Stomach (tissue), 9 donors: Measurements from ENCODE around the gene KLHDC10. TPM values are rescaled to one million over a fixed set of nuclear protein-coding genes. Genes with fewer than 3 reads are reported as not detected.

Experiments used
- DNase-seq, 2 donors: peaks; one replicate each; pipeline versions ENCODE4 v3.0.0 to v3.0.0-alpha.2; 2013 to 2019
- H3K27ac ChIP-seq, 5 donors: fragments of 200-600 bp in 4 of 5; sonication (generic) in 4 of 5; one replicate each; pipeline ENCODE4 v1.5.1; 2013 to 2019; ENCODE audit warnings: mild to moderate bottlenecking in 1 of 5, moderate library complexity in 1 of 5
- H3K27me3 ChIP-seq, 3 donors: fragments of 200-600 bp; sonication (generic); one replicate each; pipeline ENCODE4 v1.5.1; 2017 to 2019; ENCODE audit warnings: mixed run types in 1 of 3
- H3K36me3 ChIP-seq, 4 donors: fragments of 200-600 bp; sonication (generic); 1 replicate in 3 of 4; 2 replicates in 1 of 4; pipeline ENCODE4 v1.5.1; 2016 to 2019
- H3K4me1 ChIP-seq, 4 donors: fragments of 200-600 bp; sonication (generic); one replicate each; pipeline ENCODE4 v1.5.1; 2016 to 2019
- H3K4me3 ChIP-seq, 4 donors: fragments of 200-600 bp; sonication (generic) in 3 of 4; one replicate each; pipeline ENCODE4 v1.5.1; 2016 to 2019; ENCODE audit warnings: mild to moderate bottlenecking in 1 of 4
- H3K9me3 ChIP-seq, 4 donors: fragments of 200-600 bp; sonication (generic); one replicate each; pipeline ENCODE4 v1.5.1; 2016 to 2019
- CTCF ChIP-seq, 7 experiments: fragments of 450-650 bp in 4 of 7; fragments of 200-600 bp in 3 of 7; sonication (generic) in 3 of 7; IDR thresholded peaks; one replicate each; pipeline ENCODE4 v1.5.1; 2016 to 2019; ENCODE audit warnings: antibody characterized with exemption in 7 of 7, control low read depth in 2 of 7, mild to moderate bottlenecking in 1 of 7
- EP300 ChIP-seq: sonication (generic); formaldehyde crosslinking; IDR thresholded peaks from one replicate; pipeline ENCODE4 v1.6.1; 2017; ENCODE audit warnings: antibody characterized with exemption
- POLR2A ChIP-seq, 4 donors: fragments of 450-650 bp; IDR thresholded peaks; one replicate each; pipeline ENCODE4 v1.6.1; 2016; ENCODE audit warnings: antibody characterized with exemption in 4 of 4, control low read depth in 2 of 4, mild to moderate bottlenecking in 1 of 4, moderate library complexity in 1 of 4
- POLR2AphosphoS5 ChIP-seq, 3 donors: sonication (generic); formaldehyde crosslinking; IDR thresholded peaks; one replicate each; pipeline ENCODE4 v1.6.1; 2016; ENCODE audit warnings: antibody characterized with exemption in 3 of 3
- WGBS, 5 donors: extraction: QIAGEN DNeasy Blood & Tissue Kit in 3 of 5; methylation state at CpG; one replicate each; pipeline versions ENCODE4 v1.1.5 to v1.1.7; 2013 to 2018; 5-methylcytosine and 5-hydroxymethylcytosine counted together
- intact Hi-C: fragments of 100-400 bp; cut with DNase I; formaldehyde crosslinking; loops from one replicate; pipeline ENCODE4 v1.15.1; 2023; ENCODE audit warnings: low total_unique reads
- polyA plus RNA-seq, 3 donors: library from polyadenylated mRNA; stranded (reverse); fragments of 200-250 nt; gene quantifications; one replicate each; pipeline ENCODE4 v1.2.3, GENCODE V29; 2013
- total RNA-seq, 5 donors: library from RNA; depleted of rRNA; stranded (reverse); fragments of >200 nt; gene quantifications; one replicate each; pipeline versions ENCODE4 v1.1.0 to v1.2.3, GENCODE V29; 2014 to 2016
- donor health status: healthy with polysubstance abuse.
- donor health status: Bipolar disorder and iron deficiency.
- donor health status: healthy.

Gene KLHDC10
- total and polyA plus RNA-seq, 8 donors, result 5.8 to 49.0 (median 22.5) TPM

DNA sequence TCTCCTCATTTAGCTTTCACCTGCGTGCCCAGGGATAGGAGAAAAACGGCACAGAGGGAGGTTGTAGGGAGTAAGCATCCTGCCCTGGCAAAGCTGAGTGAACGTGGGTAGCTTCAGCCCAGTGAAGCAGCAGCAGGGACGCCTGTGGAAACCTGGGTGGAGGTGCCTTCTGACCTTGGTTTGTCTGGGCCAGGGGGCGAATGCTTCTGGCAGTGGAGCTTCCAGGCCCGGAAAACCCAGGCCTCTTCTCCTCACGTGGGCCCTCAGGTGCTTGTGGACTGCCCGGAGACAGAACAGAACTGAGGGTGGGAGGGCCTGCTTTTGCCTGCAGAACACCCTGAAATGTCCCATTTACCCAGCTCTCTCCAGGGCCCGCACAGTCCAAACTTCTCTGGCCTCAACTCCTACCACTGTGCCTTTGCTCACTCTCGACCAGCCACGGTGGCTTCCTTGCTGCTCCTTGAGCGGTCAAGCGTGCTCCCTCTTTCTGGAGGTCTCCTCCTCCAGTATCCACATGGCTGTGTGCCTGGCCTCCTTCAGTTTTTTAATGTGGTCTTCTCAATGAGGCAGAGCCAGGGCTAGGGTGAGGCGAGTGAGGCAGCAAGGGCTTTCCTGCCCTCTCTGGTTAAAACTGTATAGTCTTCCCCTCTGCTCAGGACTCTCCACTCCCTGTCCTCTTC is 72.5 kb downstream of the KLHDC10 start:
- H3K27me3 ChIP-seq, result no peaks in the 10 kb centered on the region
- TF ChIP-seq POLR2AphosphoS5 (IDR thresholded peaks at IDR 0.05) (no peak), POLR2A (IDR thresholded peaks at IDR 0.05) (no peak), EP300 (no peak), CTCF (IDR thresholded peaks at IDR 0.05) (no peak)
- H3K36me3 ChIP-seq, result peaks cover 0 to 16% (median 13%) of the 10 kb centered on the region in 4 donors
- peak overlapping the region in 1 of 5 donors; percentile 35 for H3K27ac ChIP-seq
- H3K4me1 ChIP-seq, result peaks cover 0 to 30% (median 19%) of the 10 kb centered on the region in 4 donors
- intact Hi-C loops, result no loop called here
- WGBS, 5 donors, result 85 to 88% (median 86%) methylated on average over 10 to 14 of the region's 14 CpGs
- H3K9me3 ChIP-seq, result no peaks in the 10 kb centered on the region
- no peak overlapping the region for H3K4me3 ChIP-seq
- no peak for DNase-seq

GRCh38 chr7:130143334-130143732 is 73.0 kb downstream of the KLHDC10 start:
- WGBS, 5 donors, result 89 to 96% (median 93%) methylated on average over 5 of the region's 5 CpGs
- no peaks in the 10 kb centered on the region for H3K9me3 ChIP-seq
- no peak overlapping the region for H3K4me3 ChIP-seq
- DNase-seq, result no peak
- intact Hi-C loops, result no loop called here
- no peaks in the 10 kb centered on the region for H3K27me3 ChIP-seq
- H3K36me3 ChIP-seq, result peaks cover 0 to 11% (median 9%) of the 10 kb centered on the region in 4 donors
- no peak overlapping the region for H3K27ac ChIP-seq
- peaks cover 0 to 30% (median 19%) of the 10 kb centered on the region in 4 donors for H3K4me1 ChIP-seq
- TF ChIP-seq CTCF (IDR thresholded peaks at IDR 0.05), result no peak
- TF ChIP-seq POLR2A (IDR thresholded peaks at IDR 0.05), result no peak
- TF ChIP-seq POLR2AphosphoS5 (IDR thresholded peaks at IDR 0.05), result no peak
- TF ChIP-seq EP300, result no peak

- Histone ChIP-seq H3K4me3 (no peak overlapping the region), H3K36me3 (peaks cover 0 to 10% (median 9%) of the 10 kb centered on the region in 4 donors), H3K27me3 (no peaks in the 10 kb centered on the region), H3K4me1 (peaks cover 0 to 30% (median 19%) of the 10 kb centered on the region in 4 donors), H3K27ac (no peak overlapping the region), H3K9me3 (no peaks in the 10 kb centered on the region)
- TF ChIP-seq POLR2A (IDR thresholded peaks at IDR 0.05), result no peak
- TF ChIP-seq EP300, result no peak
- no peak for DNase-seq
- intact Hi-C loops, result no loop called here
- 80 to 97% (median 83%) methylated on average over 2 to 3 of the region's 3 CpGs for WGBS, 5 donors
Observed at GRCh38 chr7:130143986-130144311, 73.6 kb downstream of the KLHDC10 start.

DNA sequence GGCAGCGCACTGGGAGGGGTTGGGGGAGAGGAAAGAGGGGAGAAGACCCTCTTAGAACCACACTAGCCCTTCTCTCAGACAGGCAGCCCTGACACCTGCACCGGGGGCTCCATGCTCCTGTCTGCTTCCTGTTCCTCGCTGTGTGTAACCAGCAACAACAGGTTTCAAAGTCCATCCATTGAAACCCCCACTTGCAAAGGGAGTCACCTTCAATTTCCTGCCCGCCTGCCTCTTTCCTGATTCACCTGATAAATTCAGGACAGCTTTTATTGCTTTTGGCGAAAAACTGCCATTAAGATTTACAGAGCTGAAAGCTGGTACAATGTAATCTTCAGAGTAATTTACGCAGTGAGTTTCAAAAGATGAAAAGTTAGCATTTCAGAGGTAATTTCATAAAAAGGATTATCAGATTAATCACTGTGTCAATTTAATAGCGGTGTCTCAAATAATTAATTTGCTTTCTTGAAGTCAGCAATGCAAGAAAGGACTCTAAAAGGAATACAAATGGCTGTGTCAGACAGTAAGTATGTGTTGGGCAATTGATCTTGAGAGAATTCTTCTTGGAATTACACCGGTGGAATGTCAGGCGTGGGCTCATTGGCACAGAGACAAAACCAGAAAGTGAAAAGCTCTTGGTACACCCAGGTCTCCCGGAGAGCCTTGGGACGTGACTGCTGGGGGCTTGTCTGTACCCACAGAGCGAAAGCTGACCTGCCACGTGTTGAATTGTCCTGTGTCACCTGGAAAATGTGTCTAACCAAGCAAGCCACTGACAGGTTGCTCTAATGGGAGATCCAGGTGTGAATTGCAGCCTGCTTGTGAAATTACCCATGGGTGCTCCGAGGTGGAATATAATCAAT is 74.2 kb downstream of the KLHDC10 start:
- H3K27me3 ChIP-seq, result no peaks in the 10 kb centered on the region
- H3K36me3 ChIP-seq, result peaks cover 0 to 4% (median 3%) of the 10 kb centered on the region in 4 donors
- intact Hi-C loops, result no loop called here
- H3K27ac ChIP-seq, result no peak overlapping the region
- no peaks in the 10 kb centered on the region for H3K9me3 ChIP-seq
- 43 to 62% (median 46%) methylated on average over 13 to 14 of the region's 14 CpGs for WGBS, 5 donors
- no peak for TF ChIP-seq CTCF (IDR thresholded peaks at IDR 0.05)
- TF ChIP-seq EP300, result no peak
- no peak for TF ChIP-seq POLR2A (IDR thresholded peaks at IDR 0.05)
- TF ChIP-seq POLR2AphosphoS5 (IDR thresholded peaks at IDR 0.05), result no peak
- H3K4me3 ChIP-seq, result no peak overlapping the region
- DNase-seq, result peak in 1 of 2 donors; percentile 75
- peaks cover 0 to 30% (median 21%) of the 10 kb centered on the region in 4 donors for H3K4me1 ChIP-seq
